Breast epithelium (tissue), 4 donors: ENCODE data around the gene ITGA2B. TPM values are rescaled to one million over a fixed set of nuclear protein-coding genes. Genes with fewer than 3 reads are reported as not detected.

Source experiments
- DNase-seq, 2 donors: peaks; one replicate each; pipeline ENCODE4 v3.0.0-alpha.2; 2019; ENCODE audit warnings: low spot score in 2 of 2
- H3K27ac ChIP-seq, 2 donors: fragments of 200-600 bp; sonication (generic) in 1 of 2; one replicate each; pipeline ENCODE4 v1.5.1; 2016 to 2019; ENCODE audit warnings: mild to moderate bottlenecking in 1 of 2
- H3K27me3 ChIP-seq, 2 donors: fragments of 200-600 bp; sonication (generic) in 1 of 2; one replicate each; pipeline versions ENCODE4 v1.5.1 to v1.6.0; 2017 to 2019; ENCODE audit warnings: control low read depth in 1 of 2, mild to moderate bottlenecking in 1 of 2
- H3K36me3 ChIP-seq: fragments of 200-600 bp; one replicate; pipeline ENCODE4 v1.5.1; 2019
- H3K4me1 ChIP-seq, 2 donors: fragments of 200-600 bp; sonication (generic); one replicate each; pipeline ENCODE4 v1.5.1; 2016 to 2019; ENCODE audit warnings: control low read depth in 1 of 2
- H3K4me3 ChIP-seq, 3 donors: fragments of 200-600 bp; sonication (generic); 1 replicate in 2 of 3; 2 replicates in 1 of 3; pipeline ENCODE4 v1.5.1; 2016 to 2019; ENCODE audit warnings: mild to moderate bottlenecking in 3 of 3, moderate library complexity in 2 of 3
- H3K9me3 ChIP-seq, 2 donors: fragments of 200-600 bp; sonication (generic) in 1 of 2; one replicate each; pipeline ENCODE4 v1.5.1; 2016 to 2019; ENCODE audit warnings: control low read depth in 1 of 2
- POLR2A ChIP-seq: fragments of 450-650 bp; IDR thresholded peaks from one replicate; pipeline ENCODE4 v1.6.1; 2016; ENCODE audit warnings: antibody characterized with exemption, mild to moderate bottlenecking, moderate library complexity
- POLR2AphosphoS5 ChIP-seq, 3 donors: sonication (generic); formaldehyde crosslinking; IDR thresholded peaks; one replicate each; pipeline ENCODE4 v1.6.1; 2017; ENCODE audit warnings: antibody characterized with exemption in 3 of 3
- intact Hi-C: fragments of 100-400 bp; cut with DNase I; formaldehyde crosslinking; loops from one replicate; pipeline ENCODE4 v1.15.1; 2023; ENCODE audit warnings: low total_unique reads
- total RNA-seq, 3 donors: library from RNA; depleted of rRNA; stranded (reverse); fragments of >200 nt; gene quantifications; one replicate each; pipeline ENCODE4 v1.1.0, GENCODE V29; 2016
- TF ChIP-seq, protein P1 (sequence below), 3 donors: fragments of 450-650 bp; IDR thresholded peaks; one replicate each; pipeline ENCODE4 v1.5.1; 2016 to 2017; ENCODE audit warnings: antibody characterized with exemption in 3 of 3, mild to moderate bottlenecking in 3 of 3, moderate library complexity in 3 of 3

Gene ITGA2B
- total RNA-seq, 3 donors from 2014 or later = 0.66 to 1.2 (median 1.1) TPM

DNA sequence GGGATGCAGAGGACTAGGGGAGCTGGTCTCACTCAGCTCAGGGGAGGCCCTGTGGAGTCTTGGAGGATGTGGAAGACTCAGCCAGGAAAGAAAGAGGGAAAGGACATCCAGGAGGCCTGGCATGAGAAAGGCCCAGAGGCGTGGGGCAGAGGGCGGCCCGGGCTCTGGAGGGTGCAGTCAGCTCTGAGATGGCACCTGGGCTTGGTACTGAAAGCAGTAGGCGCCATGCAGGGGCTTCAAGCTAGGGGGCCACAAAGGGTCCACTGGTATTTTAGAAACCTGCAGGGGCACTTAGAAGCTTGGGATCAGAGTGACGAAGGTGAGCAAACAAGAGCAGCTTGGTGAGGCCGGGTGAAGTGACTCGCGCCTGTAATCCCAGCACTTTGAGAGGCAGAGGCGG is 31.4 kb downstream of the ITGA2B start:
- Histone ChIP-seq H3K27me3 (no peaks in the 10 kb centered on the region), H3K4me3 (no peak overlapping the region), H3K36me3 (no peaks in the 10 kb centered on the region), H3K9me3 (no peaks in the 10 kb centered on the region), H3K27ac (no peak overlapping the region), H3K4me1 (peaks cover 0 to 4% of the 10 kb centered on the region in 2 donors)
- no peak for DNase-seq
- TF ChIP-seq POLR2AphosphoS5 (IDR thresholded peaks at IDR 0.05) = no peak
- TF ChIP-seq POLR2A = no peak
- TF ChIP-seq, protein P1, sequence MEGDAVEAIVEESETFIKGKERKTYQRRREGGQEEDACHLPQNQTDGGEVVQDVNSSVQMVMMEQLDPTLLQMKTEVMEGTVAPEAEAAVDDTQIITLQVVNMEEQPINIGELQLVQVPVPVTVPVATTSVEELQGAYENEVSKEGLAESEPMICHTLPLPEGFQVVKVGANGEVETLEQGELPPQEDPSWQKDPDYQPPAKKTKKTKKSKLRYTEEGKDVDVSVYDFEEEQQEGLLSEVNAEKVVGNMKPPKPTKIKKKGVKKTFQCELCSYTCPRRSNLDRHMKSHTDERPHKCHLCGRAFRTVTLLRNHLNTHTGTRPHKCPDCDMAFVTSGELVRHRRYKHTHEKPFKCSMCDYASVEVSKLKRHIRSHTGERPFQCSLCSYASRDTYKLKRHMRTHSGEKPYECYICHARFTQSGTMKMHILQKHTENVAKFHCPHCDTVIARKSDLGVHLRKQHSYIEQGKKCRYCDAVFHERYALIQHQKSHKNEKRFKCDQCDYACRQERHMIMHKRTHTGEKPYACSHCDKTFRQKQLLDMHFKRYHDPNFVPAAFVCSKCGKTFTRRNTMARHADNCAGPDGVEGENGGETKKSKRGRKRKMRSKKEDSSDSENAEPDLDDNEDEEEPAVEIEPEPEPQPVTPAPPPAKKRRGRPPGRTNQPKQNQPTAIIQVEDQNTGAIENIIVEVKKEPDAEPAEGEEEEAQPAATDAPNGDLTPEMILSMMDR (IDR thresholded peaks at IDR 0.05) = no peak
- intact Hi-C loops = no loop called here

DNA sequence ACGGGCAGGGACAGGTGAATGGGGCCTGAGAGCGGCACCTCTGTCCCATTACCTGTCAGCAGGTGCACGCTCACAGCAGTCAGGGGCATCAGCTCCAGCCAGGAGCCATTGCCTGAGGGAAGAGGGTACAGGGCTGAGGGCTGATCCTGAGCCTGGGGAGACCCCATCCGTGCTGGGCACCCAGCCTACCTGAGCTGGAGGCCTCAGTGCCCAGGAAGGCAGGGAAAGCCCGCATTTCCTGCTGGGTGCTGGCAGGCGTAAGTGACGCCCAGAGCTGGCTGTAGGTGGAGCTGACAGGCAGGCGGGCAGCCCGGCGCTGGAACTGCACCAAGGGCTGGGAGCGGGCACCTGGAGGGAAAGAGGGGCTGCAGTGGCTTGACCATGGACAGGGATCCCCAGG is 33.2 kb downstream of the ITGA2B start:
- Histone ChIP-seq H3K4me1 (no peaks in the 10 kb centered on the region), H3K9me3 (no peaks in the 10 kb centered on the region), H3K4me3 (no peak overlapping the region), H3K27ac (no peak overlapping the region), H3K36me3 (peaks cover 8% of the 10 kb centered on the region), H3K27me3 (no peaks in the 10 kb centered on the region)
- intact Hi-C loops = no loop called here
- no peak for DNase-seq
- TF ChIP-seq POLR2A (no peak), POLR2AphosphoS5 (IDR thresholded peaks at IDR 0.05) (no peak)
- TF ChIP-seq, protein P1 (IDR thresholded peaks at IDR 0.05) = no peak

DNA sequence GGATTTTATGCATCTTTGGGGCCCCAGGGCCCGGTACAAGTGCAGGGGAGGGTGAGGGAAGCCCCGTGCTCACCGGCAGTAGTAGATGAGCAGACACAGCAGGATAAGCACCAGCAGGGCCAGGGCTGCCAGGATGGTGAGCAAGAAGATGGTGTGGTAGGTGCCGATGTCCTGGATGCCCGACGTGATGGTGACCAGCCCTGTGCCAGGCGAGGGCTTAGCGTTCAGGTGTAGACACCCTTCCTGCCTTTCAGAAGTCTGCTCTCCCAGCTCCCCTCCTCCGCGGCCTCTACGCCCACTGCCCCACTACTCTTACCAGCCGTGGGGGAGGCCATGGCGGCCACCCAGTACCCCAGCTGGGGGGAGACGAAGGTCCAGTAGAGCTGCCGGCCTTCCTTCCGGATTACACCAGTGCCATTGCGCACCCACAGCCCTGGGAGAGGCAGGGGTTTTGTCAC is 33.8 kb downstream of the ITGA2B start:
- no peaks in the 10 kb centered on the region for H3K9me3 ChIP-seq
- H3K4me1 ChIP-seq = no peaks in the 10 kb centered on the region
- TF ChIP-seq POLR2A (no peak), POLR2AphosphoS5 (IDR thresholded peaks at IDR 0.05) (no peak)
- TF ChIP-seq, protein P1 (IDR thresholded peaks at IDR 0.05) = no peak
- intact Hi-C loops = no loop called here
- no peak overlapping the region for H3K27ac ChIP-seq
- DNase-seq = no peak
- no peaks in the 10 kb centered on the region for H3K27me3 ChIP-seq
- H3K4me3 ChIP-seq = no peak overlapping the region
- H3K36me3 ChIP-seq = peaks cover 8% of the 10 kb centered on the region

DNA sequence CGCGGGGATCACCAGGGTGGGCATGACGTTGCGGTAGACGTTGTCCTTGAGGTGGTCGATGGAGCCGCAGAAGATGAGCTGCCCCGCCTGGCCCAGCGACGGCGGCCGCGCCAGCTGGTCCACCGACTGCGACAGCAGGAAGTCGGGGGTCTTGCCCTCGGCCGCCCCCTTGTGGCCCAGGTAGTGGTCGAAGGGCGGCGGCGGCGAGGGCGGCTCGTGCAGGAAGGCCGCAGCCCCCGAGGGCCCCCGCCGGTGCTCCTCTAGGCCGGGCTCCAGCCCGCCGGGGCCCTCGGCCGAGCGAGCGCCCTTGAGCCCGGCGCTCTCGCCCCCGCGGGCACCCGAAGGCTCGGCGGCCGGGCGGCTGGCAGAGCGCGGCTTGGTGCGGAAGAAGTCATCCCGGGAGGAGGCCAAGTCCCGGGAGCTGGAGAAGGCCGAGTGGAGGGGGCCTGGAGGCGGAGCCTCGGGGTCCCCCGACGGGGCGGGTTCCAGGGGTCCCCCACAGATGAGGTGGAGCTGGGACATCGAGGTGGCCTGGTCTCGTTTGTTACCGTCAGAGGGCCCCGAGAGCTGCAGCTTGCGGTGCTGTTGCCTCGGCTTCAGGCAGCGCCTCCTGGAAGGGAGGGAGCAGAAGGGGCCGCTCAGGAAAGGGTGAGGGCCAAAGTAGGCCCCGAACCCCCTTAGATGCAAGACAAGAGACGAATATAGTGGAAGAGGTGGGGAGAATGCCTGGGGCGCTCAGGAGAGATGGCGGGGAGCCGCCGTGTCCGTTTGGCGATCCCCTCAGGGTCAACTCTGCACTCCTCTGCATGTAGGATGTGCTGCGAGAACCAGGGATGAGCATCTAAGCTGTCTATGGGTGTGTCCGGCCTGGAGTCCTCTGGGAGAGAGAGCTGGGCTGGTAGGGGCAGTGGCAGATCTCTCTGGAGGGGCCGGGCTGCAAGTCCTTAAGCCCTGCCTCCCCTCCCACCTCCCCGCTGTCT is 34.6 kb downstream of the ITGA2B start:
- no peaks in the 10 kb centered on the region for H3K4me1 ChIP-seq
- H3K36me3 ChIP-seq = peaks cover 8% of the 10 kb centered on the region
- DNase-seq = no peak
- no peaks in the 10 kb centered on the region for H3K27me3 ChIP-seq
- H3K9me3 ChIP-seq = no peaks in the 10 kb centered on the region
- peak overlapping the region in 1 of 2 donors; percentile 38 for H3K27ac ChIP-seq
- TF ChIP-seq POLR2AphosphoS5 (IDR thresholded peaks at IDR 0.05) = no peak
- TF ChIP-seq, protein P1 (IDR thresholded peaks at IDR 0.05) = peak in 2 of 3 donors; percentile 14 to 20
- no peak for TF ChIP-seq POLR2A
- intact Hi-C loops = loop anchor here (5.0 kb wide), 1 partner anchor 497 kb away; no protein-coding TSS in a partner anchor
- H3K4me3 ChIP-seq = peak overlapping the region in 2 of 3 donors; percentile 53 to 75
